Mesenchymal stem cell (in vitro differentiated cells and primary cell): ENCODE data around the gene CTNNAL1.

Experiments
- DNase-seq: peaks from one replicate; pipeline ENCODE4 v3.0.0-alpha.2; 2013
- H2AFZ ChIP-seq: one replicate; pipeline ENCODE4 v1.6.1; 2013; ENCODE audit warnings: low read depth, mild to moderate bottlenecking, control low read depth, inconsistent platforms, low read length, moderate library complexity
- H2AK5ac ChIP-seq: 2 replicates; pipeline ENCODE4 v1.6.1; 2013; ENCODE audit warnings: low read length, moderate library complexity, mild to moderate bottlenecking, inconsistent platforms; ENCODE audit not compliant: severe bottlenecking
- H2BK120ac ChIP-seq: one replicate; pipeline ENCODE4 v1.6.1; 2013; ENCODE audit warnings: low read depth, mild to moderate bottlenecking, inconsistent platforms, low read length, moderate library complexity
- H2BK12ac ChIP-seq, 2 experiments: one replicate each; pipeline ENCODE4 v1.6.1; 2013; ENCODE audit warnings: inconsistent platforms in 2 of 2, low read length in 2 of 2, mild to moderate bottlenecking in 2 of 2, moderate library complexity in 2 of 2, control low read depth in 1 of 2
- H2BK15ac ChIP-seq: one replicate; pipeline ENCODE4 v1.6.1; 2013; ENCODE audit warnings: mild to moderate bottlenecking, low read depth, inconsistent platforms; ENCODE audit not compliant: poor library complexity, severe bottlenecking
- H2BK5ac ChIP-seq: 2 replicates; pipeline ENCODE4 v1.6.1; 2013; ENCODE audit warnings: low read depth, mild to moderate bottlenecking, low read length, control low read depth, inconsistent platforms; ENCODE audit not compliant: poor library complexity, severe bottlenecking
- H3K14ac ChIP-seq, 2 experiments: one replicate each; pipeline ENCODE4 v1.6.1; 2013; ENCODE audit warnings: inconsistent platforms in 2 of 2, low read length in 2 of 2, control low read depth in 1 of 2, mild to moderate bottlenecking in 1 of 2, moderate library complexity in 1 of 2
- H3K18ac ChIP-seq, 2 experiments: one replicate each; pipeline ENCODE4 v1.6.1; 2013; ENCODE audit warnings: inconsistent platforms in 2 of 2, low read length in 2 of 2, control low read depth in 1 of 2, low read depth in 1 of 2, mild to moderate bottlenecking in 1 of 2
- H3K23ac ChIP-seq, 2 experiments: one replicate each; pipeline ENCODE4 v1.6.1; 2013; ENCODE audit warnings: inconsistent platforms in 2 of 2, low read length in 2 of 2, mild to moderate bottlenecking in 2 of 2, moderate library complexity in 2 of 2, control low read depth in 1 of 2
- H3K27ac ChIP-seq: 2 replicates; pipeline ENCODE4 v1.5.1; 2013; ENCODE audit warnings: mild to moderate bottlenecking, moderate library complexity, low read length, control low read depth, inconsistent platforms; ENCODE audit not compliant: poor library complexity, severe bottlenecking
- H3K27me3 ChIP-seq, 2 experiments: 2 replicates each; pipeline versions ENCODE4 v1.6.1 to v1.7.0; 2013; ENCODE audit warnings: low read length in 2 of 2, mild to moderate bottlenecking in 2 of 2, moderate library complexity in 2 of 2, control low read depth in 1 of 2, inconsistent platforms in 1 of 2; ENCODE audit not compliant: control insufficient read depth in 1 of 2, insufficient read depth in 1 of 2
- H3K36me3 ChIP-seq, 2 experiments: 2 replicates each; pipeline versions ENCODE4 v1.6.1 to v1.7.0; 2013; ENCODE audit warnings: low read length in 2 of 2, control low read depth in 1 of 2, inconsistent platforms in 1 of 2, low read depth in 1 of 2, mild to moderate bottlenecking in 1 of 2; ENCODE audit not compliant: insufficient read depth in 2 of 2, control insufficient read depth in 1 of 2
- H3K4ac ChIP-seq, 2 experiments: one replicate each; pipeline ENCODE4 v1.6.1; 2013; ENCODE audit warnings: inconsistent platforms in 2 of 2, low read length in 2 of 2, mild to moderate bottlenecking in 2 of 2, moderate library complexity in 2 of 2, control low read depth in 1 of 2, low read depth in 1 of 2
- H3K4me1 ChIP-seq: 2 replicates; pipeline ENCODE4 v1.6.1; 2013; ENCODE audit warnings: low read depth, low read length, control low read depth; ENCODE audit not compliant: control insufficient read depth, insufficient read depth
- H3K4me2 ChIP-seq: 2 replicates; pipeline ENCODE4 v1.6.1; 2013; ENCODE audit warnings: low read length, mild to moderate bottlenecking, inconsistent platforms; ENCODE audit not compliant: poor library complexity, severe bottlenecking
- H3K4me3 ChIP-seq, 2 experiments: 2 replicates each; pipeline versions ENCODE4 v1.5.1 to v1.7.0; 2013; ENCODE audit warnings: low read length in 2 of 2, mild to moderate bottlenecking in 2 of 2, control low read depth in 1 of 2, low read depth in 1 of 2; ENCODE audit not compliant: insufficient read depth in 1 of 2
- H3K79me1 ChIP-seq: replicated peaks from 2 replicates; pipeline ENCODE4 v1.6.1; 2013; ENCODE audit warnings: mild to moderate bottlenecking, control low read depth, low read length, inconsistent platforms; ENCODE audit not compliant: poor library complexity, severe bottlenecking
- H3K9ac ChIP-seq: 2 replicates; pipeline ENCODE4 v1.7.0; 2013; ENCODE audit warnings: mild to moderate bottlenecking, low read length, moderate library complexity
- H3K9me3 ChIP-seq: 2 replicates; pipeline ENCODE4 v1.7.0; 2013; ENCODE audit warnings: mild to moderate bottlenecking, low read length; ENCODE audit not compliant: control insufficient read depth
- H4K8ac ChIP-seq: one replicate; pipeline ENCODE4 v1.6.1; 2013; ENCODE audit warnings: inconsistent platforms, mild to moderate bottlenecking, low read length, moderate library complexity
- H4K91ac ChIP-seq: one replicate; pipeline ENCODE4 v1.6.1; 2013; ENCODE audit warnings: mild to moderate bottlenecking, low read length, inconsistent platforms
- WGBS: methylation state at CpG from one replicate; pipeline ENCODE4 v1.1.7; 2013; ENCODE audit warnings: mixed read lengths; 5-methylcytosine and 5-hydroxymethylcytosine counted together

The CTNNAL1 gene

GRCh38 chr9:109035684-109036423 lies 22.6 kb upstream of the CTNNAL1 start:
- no peak overlapping the region for H4K8ac ChIP-seq
- H2BK12ac ChIP-seq: no peak overlapping the region
- H3K36me3 ChIP-seq: peaks cover 3 to 39% of the 10 kb centered on the region in 2 experiments
- H3K9ac ChIP-seq: peak overlapping the region; percentile 40
- H2AFZ ChIP-seq: no peak overlapping the region
- no peak overlapping the region for H2AK5ac ChIP-seq
- H3K4me3 ChIP-seq: no peak overlapping the region
- no peak overlapping the region for H3K14ac ChIP-seq
- DNase-seq: peak; percentile 81
- H2BK120ac ChIP-seq: no peak overlapping the region
- no peak overlapping the region for H4K91ac ChIP-seq
- no peaks in the 10 kb centered on the region for H3K9me3 ChIP-seq
- peaks cover 6% of the 10 kb centered on the region for H3K4me1 ChIP-seq
- peaks cover 11% of the 10 kb centered on the region for H3K79me1 ChIP-seq
- H2BK15ac ChIP-seq: no peak overlapping the region
- H3K23ac ChIP-seq: no peak overlapping the region
- H2BK5ac ChIP-seq: peak overlapping the region; percentile 84
- 47% methylated on average over 1 of the region's 2 CpGs for WGBS
- no peak overlapping the region for H3K4me2 ChIP-seq
- peak overlapping the region; percentile 80 for H3K27ac ChIP-seq
- no peaks in the 10 kb centered on the region for H3K27me3 ChIP-seq
- peak overlapping the region in 1 of 2 experiments; percentile 34 for H3K18ac ChIP-seq
- no peak overlapping the region for H3K4ac ChIP-seq

GRCh38 chr9:109033941-109034700 lies 20.8 kb upstream of the CTNNAL1 start:
- H3K9me3 ChIP-seq: no peaks in the 10 kb centered on the region
- 93% methylated on average over 5 of the region's 6 CpGs for WGBS
- DNase-seq: peak; percentile 17

GRCh38 chr9:109031241-109031640 lies 17.9 kb upstream of the CTNNAL1 start:
- H3K4ac ChIP-seq: no peak overlapping the region
- H3K4me2 ChIP-seq: no peak overlapping the region
- peaks cover 23% of the 10 kb centered on the region for H3K79me1 ChIP-seq
- no peak overlapping the region for H2BK12ac ChIP-seq
- no peak overlapping the region for H2BK120ac ChIP-seq
- no peak overlapping the region for H2AFZ ChIP-seq
- WGBS: 100% methylated on average over 1 of the region's 3 CpGs
- H3K4me3 ChIP-seq: no peak overlapping the region
- no peak overlapping the region for H3K27ac ChIP-seq
- H3K23ac ChIP-seq: no peak overlapping the region
- H2BK15ac ChIP-seq: no peak overlapping the region
- peaks cover 14 to 25% of the 10 kb centered on the region in 2 experiments for H3K36me3 ChIP-seq
- H3K9ac ChIP-seq: no peak overlapping the region
- no peak overlapping the region for H3K14ac ChIP-seq
- H3K27me3 ChIP-seq: no peaks in the 10 kb centered on the region
- peaks cover 4% of the 10 kb centered on the region for H3K4me1 ChIP-seq
- no peaks in the 10 kb centered on the region for H3K9me3 ChIP-seq
- no peak overlapping the region for H2AK5ac ChIP-seq
- H4K91ac ChIP-seq: no peak overlapping the region
- DNase-seq: no peak
- H3K18ac ChIP-seq: no peak overlapping the region
- no peak overlapping the region for H2BK5ac ChIP-seq
- no peak overlapping the region for H4K8ac ChIP-seq

More at GRCh38 chr9:109033941-109034700, 20.8 kb upstream of the CTNNAL1 start:
- H2BK120ac ChIP-seq: no peak overlapping the region
- no peak overlapping the region for H3K14ac ChIP-seq
- H3K4ac ChIP-seq: no peak overlapping the region
- peaks cover 3 to 35% of the 10 kb centered on the region in 2 experiments for H3K36me3 ChIP-seq
- H3K27me3 ChIP-seq: no peaks in the 10 kb centered on the region
- no peak overlapping the region for H3K9ac ChIP-seq
- H2AFZ ChIP-seq: no peak overlapping the region
- H2AK5ac ChIP-seq: no peak overlapping the region
- no peak overlapping the region for H3K4me2 ChIP-seq
- peaks cover 11% of the 10 kb centered on the region for H3K79me1 ChIP-seq
- H3K4me1 ChIP-seq: peaks cover 6% of the 10 kb centered on the region
- no peak overlapping the region for H3K23ac ChIP-seq
- no peak overlapping the region for H2BK12ac ChIP-seq
- no peak overlapping the region for H2BK15ac ChIP-seq
- H3K27ac ChIP-seq: peak overlapping the region; percentile 80
- H3K18ac ChIP-seq: no peak overlapping the region
- H3K4me3 ChIP-seq: no peak overlapping the region
- no peak overlapping the region for H2BK5ac ChIP-seq
- no peak overlapping the region for H4K8ac ChIP-seq
- no peak overlapping the region for H4K91ac ChIP-seq

- H3K4me2 ChIP-seq: no peak overlapping the region
These were observed 17.1 kb upstream of the CTNNAL1 start for GRCh38 chr9:109030426-109030825.

More at GRCh38 chr9:109030426-109030825, 17.1 kb upstream of the CTNNAL1 start:
- WGBS: 98% methylated on average over 4 of the region's 4 CpGs
- H3K36me3 ChIP-seq: peaks cover 14 to 27% of the 10 kb centered on the region in 2 experiments
- no peaks in the 10 kb centered on the region for H3K9me3 ChIP-seq
- H3K27me3 ChIP-seq: no peaks in the 10 kb centered on the region
- H2BK120ac ChIP-seq: no peak overlapping the region
- peaks cover 23% of the 10 kb centered on the region for H3K79me1 ChIP-seq
- no peak overlapping the region for H2AFZ ChIP-seq
- no peak overlapping the region for H3K27ac ChIP-seq
- H4K8ac ChIP-seq: no peak overlapping the region
- H3K4me1 ChIP-seq: peaks cover 3% of the 10 kb centered on the region
- no peak overlapping the region for H3K14ac ChIP-seq
- H3K23ac ChIP-seq: no peak overlapping the region
- no peak overlapping the region for H2BK5ac ChIP-seq
- H3K4ac ChIP-seq: no peak overlapping the region
- no peak overlapping the region for H2BK12ac ChIP-seq
- no peak overlapping the region for H2BK15ac ChIP-seq
- no peak for DNase-seq
- no peak overlapping the region for H4K91ac ChIP-seq
- no peak overlapping the region for H3K4me3 ChIP-seq
- H2AK5ac ChIP-seq: no peak overlapping the region
- no peak overlapping the region for H3K18ac ChIP-seq
- no peak overlapping the region for H3K9ac ChIP-seq
